ENCODE data around the gene ABCA6. TPM values are rescaled to one million over a fixed set of nuclear protein-coding genes. Genes with fewer than 3 reads are reported as not detected.

Gene ABCA6
- total and polyA plus RNA-seq, 2 of the 13 experiments (the other 11 are each of a cell fraction or from before 2014, with no cell fraction given): 0.05 to 0.11 TPM

- TF ChIP-seq ZNF761 (CRISPR knock-in tag; conservative IDR thresholded peaks at IDR 0.05) (no peak), PPARG (CRISPR knock-in tag; conservative IDR thresholded peaks at IDR 0.05) (peak; percentile 55), PHF5A (CRISPR knock-in tag; IDR thresholded peaks at IDR 0.05; ENCODE audit: low read depth, unreplicated experiment) (no peak), ZNF326 (CRISPR knock-in tag; IDR thresholded peaks at IDR 0.05; ENCODE audit: borderline replicate concordance) (no peak), ZNF224 (CRISPR knock-in tag; IDR thresholded peaks at IDR 0.05) (no peak), TARDBP (CRISPR knock-in tag; IDR thresholded peaks at IDR 0.05) (peak; percentile 72), POGZ (CRISPR knock-in tag; IDR thresholded peaks at IDR 0.05) (peak; percentile 88), FOXJ3 (CRISPR knock-in tag; IDR thresholded peaks at IDR 0.05; ENCODE audit: borderline replicate concordance) (peak; percentile 77; the same call in 1 of the 2 replicates), ZNF652 (CRISPR knock-in tag; IDR thresholded peaks at IDR 0.05; ENCODE audit: borderline replicate concordance, low read depth) (no peak), MAF1 (CRISPR knock-in tag; IDR thresholded peaks at IDR 0.05; ENCODE audit: borderline replicate concordance) (no peak), TRIM24 (CRISPR knock-in tag; IDR thresholded peaks at IDR 0.05) (no peak), ELF4 (CRISPR knock-in tag; IDR thresholded peaks at IDR 0.05; ENCODE audit: borderline replicate concordance) (peak; percentile 62; the same call in 1 of the 2 replicates), SP4 (CRISPR knock-in tag; IDR thresholded peaks at IDR 0.05) (no peak), ZNF644 (CRISPR knock-in tag; IDR thresholded peaks at IDR 0.05; ENCODE audit: low read depth) (peak; percentile 73), ZNF605 (CRISPR knock-in tag; IDR thresholded peaks at IDR 0.05) (no peak), THAP11 (CRISPR knock-in tag; IDR thresholded peaks at IDR 0.05) (peak; percentile 64), ZNF543 (CRISPR knock-in tag; IDR thresholded peaks at IDR 0.05) (no peak)
- TF ChIP-seq, protein P1, sequence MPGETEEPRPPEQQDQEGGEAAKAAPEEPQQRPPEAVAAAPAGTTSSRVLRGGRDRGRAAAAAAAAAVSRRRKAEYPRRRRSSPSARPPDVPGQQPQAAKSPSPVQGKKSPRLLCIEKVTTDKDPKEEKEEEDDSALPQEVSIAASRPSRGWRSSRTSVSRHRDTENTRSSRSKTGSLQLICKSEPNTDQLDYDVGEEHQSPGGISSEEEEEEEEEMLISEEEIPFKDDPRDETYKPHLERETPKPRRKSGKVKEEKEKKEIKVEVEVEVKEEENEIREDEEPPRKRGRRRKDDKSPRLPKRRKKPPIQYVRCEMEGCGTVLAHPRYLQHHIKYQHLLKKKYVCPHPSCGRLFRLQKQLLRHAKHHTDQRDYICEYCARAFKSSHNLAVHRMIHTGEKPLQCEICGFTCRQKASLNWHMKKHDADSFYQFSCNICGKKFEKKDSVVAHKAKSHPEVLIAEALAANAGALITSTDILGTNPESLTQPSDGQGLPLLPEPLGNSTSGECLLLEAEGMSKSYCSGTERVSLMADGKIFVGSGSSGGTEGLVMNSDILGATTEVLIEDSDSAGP (CRISPR knock-in tag; IDR thresholded peaks at IDR 0.05; ENCODE audit: borderline replicate concordance): no peak
- TF ChIP-seq, protein P2, sequence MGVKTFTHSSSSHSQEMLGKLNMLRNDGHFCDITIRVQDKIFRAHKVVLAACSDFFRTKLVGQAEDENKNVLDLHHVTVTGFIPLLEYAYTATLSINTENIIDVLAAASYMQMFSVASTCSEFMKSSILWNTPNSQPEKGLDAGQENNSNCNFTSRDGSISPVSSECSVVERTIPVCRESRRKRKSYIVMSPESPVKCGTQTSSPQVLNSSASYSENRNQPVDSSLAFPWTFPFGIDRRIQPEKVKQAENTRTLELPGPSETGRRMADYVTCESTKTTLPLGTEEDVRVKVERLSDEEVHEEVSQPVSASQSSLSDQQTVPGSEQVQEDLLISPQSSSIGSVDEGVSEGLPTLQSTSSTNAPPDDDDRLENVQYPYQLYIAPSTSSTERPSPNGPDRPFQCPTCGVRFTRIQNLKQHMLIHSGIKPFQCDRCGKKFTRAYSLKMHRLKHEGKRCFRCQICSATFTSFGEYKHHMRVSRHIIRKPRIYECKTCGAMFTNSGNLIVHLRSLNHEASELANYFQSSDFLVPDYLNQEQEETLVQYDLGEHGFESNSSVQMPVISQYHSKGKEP (CRISPR knock-in tag; IDR thresholded peaks at IDR 0.05): no peak
- TF ChIP-seq, protein P3, sequence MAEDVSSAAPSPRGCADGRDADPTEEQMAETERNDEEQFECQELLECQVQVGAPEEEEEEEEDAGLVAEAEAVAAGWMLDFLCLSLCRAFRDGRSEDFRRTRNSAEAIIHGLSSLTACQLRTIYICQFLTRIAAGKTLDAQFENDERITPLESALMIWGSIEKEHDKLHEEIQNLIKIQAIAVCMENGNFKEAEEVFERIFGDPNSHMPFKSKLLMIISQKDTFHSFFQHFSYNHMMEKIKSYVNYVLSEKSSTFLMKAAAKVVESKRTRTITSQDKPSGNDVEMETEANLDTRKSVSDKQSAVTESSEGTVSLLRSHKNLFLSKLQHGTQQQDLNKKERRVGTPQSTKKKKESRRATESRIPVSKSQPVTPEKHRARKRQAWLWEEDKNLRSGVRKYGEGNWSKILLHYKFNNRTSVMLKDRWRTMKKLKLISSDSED (CRISPR knock-in tag; IDR thresholded peaks at IDR 0.05): no peak
- TF ChIP-seq, protein P4, sequence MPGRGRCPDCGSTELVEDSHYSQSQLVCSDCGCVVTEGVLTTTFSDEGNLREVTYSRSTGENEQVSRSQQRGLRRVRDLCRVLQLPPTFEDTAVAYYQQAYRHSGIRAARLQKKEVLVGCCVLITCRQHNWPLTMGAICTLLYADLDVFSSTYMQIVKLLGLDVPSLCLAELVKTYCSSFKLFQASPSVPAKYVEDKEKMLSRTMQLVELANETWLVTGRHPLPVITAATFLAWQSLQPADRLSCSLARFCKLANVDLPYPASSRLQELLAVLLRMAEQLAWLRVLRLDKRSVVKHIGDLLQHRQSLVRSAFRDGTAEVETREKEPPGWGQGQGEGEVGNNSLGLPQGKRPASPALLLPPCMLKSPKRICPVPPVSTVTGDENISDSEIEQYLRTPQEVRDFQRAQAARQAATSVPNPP (CRISPR knock-in tag; IDR thresholded peaks at IDR 0.05): no peak
These were observed 90.5 kb downstream of the ABCA6 start (continued) for GRCh38 chr17:69050999-69051775.

Data from HepG2 (cell line).